Osteocyte (in vitro differentiated cells): Measurements from ENCODE around the gene CAPZA2. TPM values are rescaled to one million over a fixed set of nuclear protein-coding genes. Genes with fewer than 3 reads are reported as not detected.
"Not testable (repeated sequence)": the region's sequence is repeated elsewhere in the genome, so short reads cannot be mapped to it uniquely, and the experiment has no call there.

Experiments used
- DNase-seq: peaks from one replicate; pipeline ENCODE4 v3.0.0; 2021; ENCODE audit warnings: mixed read lengths; ENCODE audit not compliant: unreplicated experiment; ENCODE audit errors: extremely low spot score
- H3K27ac Mint-ChIP-seq: one replicate; pipeline ENCODE4 v1.8.0; 2021; ENCODE audit warnings: mild to moderate bottlenecking, mixed read lengths; ENCODE audit not compliant: unreplicated experiment
- H3K27me3 Mint-ChIP-seq: one replicate; pipeline ENCODE4 v1.8.0; 2021; ENCODE audit warnings: mixed read lengths; ENCODE audit not compliant: unreplicated experiment
- H3K36me3 Mint-ChIP-seq: one replicate; pipeline ENCODE4 v1.8.0; 2021; ENCODE audit warnings: mixed read lengths; ENCODE audit not compliant: unreplicated experiment
- H3K4me1 Mint-ChIP-seq: one replicate; pipeline ENCODE4 v1.8.0; 2021; ENCODE audit warnings: mixed read lengths; ENCODE audit not compliant: unreplicated experiment
- H3K4me3 Mint-ChIP-seq: one replicate; pipeline ENCODE4 v1.8.0; 2021; ENCODE audit warnings: mild to moderate bottlenecking, moderate library complexity, mixed read lengths; ENCODE audit not compliant: unreplicated experiment
- H3K9me3 Mint-ChIP-seq: one replicate; pipeline ENCODE4 v1.8.0; 2021; ENCODE audit warnings: mixed read lengths; ENCODE audit not compliant: unreplicated experiment
- CTCF ChIP-seq: fragments of 200-600 bp; sonication (generic); IDR thresholded peaks from 2 replicates; pipeline ENCODE4 v1.5.0; 2021; ENCODE audit warnings: antibody characterized with exemption, mild to moderate bottlenecking, moderate library complexity
- total RNA-seq: library from RNA; stranded (reverse); gene quantifications from 2 replicates; pipeline ENCODE4 v1.2.1, GENCODE V29; 2021

CAPZA2 gene
- total RNA-seq, 1 donor from 2014 or later = 194 TPM

DNA sequence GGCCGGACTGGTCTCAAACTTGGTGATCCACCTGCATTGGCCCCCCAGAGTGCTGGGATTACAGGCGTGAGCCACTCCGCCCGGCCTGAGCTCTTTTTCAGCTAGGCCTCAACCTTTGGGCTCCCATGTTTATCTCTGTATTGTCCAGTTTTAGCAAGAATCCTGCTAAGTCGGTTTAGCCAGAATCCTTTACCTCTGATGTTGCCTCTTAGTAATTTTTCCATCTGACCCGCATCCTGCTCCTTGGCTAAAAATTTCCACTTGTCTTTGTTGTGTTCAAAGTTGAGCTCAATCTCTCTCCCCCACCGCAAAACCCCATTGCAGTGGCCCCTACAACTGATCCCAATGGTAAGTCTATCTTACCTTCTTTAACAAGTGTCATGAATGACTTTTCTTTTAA is 70.2 kb downstream of the CAPZA2 start:
- H3K4me1 Mint-ChIP-seq = peaks cover 4% of the 10 kb centered on the region
- no peak for DNase-seq
- H3K27ac Mint-ChIP-seq = no peak overlapping the region
- H3K9me3 Mint-ChIP-seq = no peaks in the 10 kb centered on the region
- H3K36me3 Mint-ChIP-seq = no peaks in the 10 kb centered on the region
- H3K27me3 Mint-ChIP-seq = no peaks in the 10 kb centered on the region
- no peak for TF ChIP-seq CTCF
- no peak overlapping the region for H3K4me3 Mint-ChIP-seq

DNA sequence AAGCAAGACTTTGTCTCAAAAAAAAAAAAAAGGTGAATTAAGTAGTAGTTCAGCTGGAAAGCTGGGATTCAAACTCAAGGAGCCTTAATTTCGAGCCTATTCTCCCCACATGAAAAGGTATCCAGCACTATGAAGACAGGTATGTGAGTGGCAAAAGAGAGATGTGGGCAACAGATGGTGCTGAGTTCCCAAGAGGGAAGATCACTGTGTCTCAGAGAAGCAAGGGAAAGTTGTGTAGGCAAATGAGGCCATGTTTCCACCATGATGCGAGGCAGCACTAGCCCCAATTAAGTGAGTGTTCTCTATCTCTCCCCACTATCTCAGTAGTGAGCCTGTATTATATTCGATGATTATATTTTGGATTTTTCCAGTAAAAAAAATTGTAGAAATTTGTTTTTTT is 71.1 kb downstream of the CAPZA2 start:
- Mint-ChIP-seq H3K27me3 (no peaks in the 10 kb centered on the region), H3K27ac (no peak overlapping the region), H3K36me3 (no peaks in the 10 kb centered on the region), H3K9me3 (no peaks in the 10 kb centered on the region), H3K4me1 (peaks cover 4% of the 10 kb centered on the region), H3K4me3 (no peak overlapping the region)
- TF ChIP-seq CTCF = no peak
- no peak for DNase-seq

- no peak overlapping the region for H3K4me3 Mint-ChIP-seq
- no peak overlapping the region for H3K27ac Mint-ChIP-seq
- H3K4me1 Mint-ChIP-seq = peaks cover 4% of the 10 kb centered on the region
- no peaks in the 10 kb centered on the region for H3K9me3 Mint-ChIP-seq
- no peaks in the 10 kb centered on the region for H3K36me3 Mint-ChIP-seq
- H3K27me3 Mint-ChIP-seq = no peaks in the 10 kb centered on the region
- TF ChIP-seq CTCF = no peak
- DNase-seq = no peak
Observed at GRCh38 chr7:116934580-116934979, 72.2 kb downstream of the CAPZA2 start.

- not testable (repeated sequence) for H3K27me3 Mint-ChIP-seq, H3K4me3 Mint-ChIP-seq, H3K9me3 Mint-ChIP-seq, H3K4me1 Mint-ChIP-seq, H3K27ac Mint-ChIP-seq, DNase-seq, H3K36me3 Mint-ChIP-seq
Observed at GRCh38 chr7:116936844-116937243, 74.5 kb downstream of the CAPZA2 start.

DNA sequence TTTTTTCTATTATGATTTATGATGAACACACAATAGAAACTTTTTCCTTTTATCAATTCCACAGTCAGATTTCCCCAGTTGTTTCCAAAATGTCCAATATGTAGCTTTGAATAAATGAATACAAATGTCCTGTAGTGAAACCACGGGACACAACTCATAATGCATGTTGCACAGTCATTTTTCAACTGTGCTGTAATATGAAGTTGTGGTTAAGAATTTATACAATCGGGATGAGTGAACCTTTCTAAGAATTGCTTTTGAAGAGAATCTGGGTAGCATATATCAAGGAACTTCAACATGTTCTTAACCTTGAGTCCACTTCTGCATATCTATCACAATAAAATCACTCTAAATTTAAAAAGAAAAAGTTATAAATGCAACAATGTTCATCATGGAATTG is 76.3 kb downstream of the CAPZA2 start:
- no peaks in the 10 kb centered on the region for H3K9me3 Mint-ChIP-seq
- no peak overlapping the region for H3K4me3 Mint-ChIP-seq
- TF ChIP-seq CTCF = no peak
- H3K27ac Mint-ChIP-seq = no peak overlapping the region
- H3K36me3 Mint-ChIP-seq = no peaks in the 10 kb centered on the region
- H3K27me3 Mint-ChIP-seq = no peaks in the 10 kb centered on the region
- DNase-seq = no peak
- H3K4me1 Mint-ChIP-seq = no peaks in the 10 kb centered on the region
